Measurements from ENCODE around the gene LRRTM1. TPM values are rescaled to one million over a fixed set of nuclear protein-coding genes. Genes with fewer than 3 reads are reported as not detected.

Gene LRRTM1
- total RNA-seq, 1 experiment from 2014 or later: not detected

DNA sequence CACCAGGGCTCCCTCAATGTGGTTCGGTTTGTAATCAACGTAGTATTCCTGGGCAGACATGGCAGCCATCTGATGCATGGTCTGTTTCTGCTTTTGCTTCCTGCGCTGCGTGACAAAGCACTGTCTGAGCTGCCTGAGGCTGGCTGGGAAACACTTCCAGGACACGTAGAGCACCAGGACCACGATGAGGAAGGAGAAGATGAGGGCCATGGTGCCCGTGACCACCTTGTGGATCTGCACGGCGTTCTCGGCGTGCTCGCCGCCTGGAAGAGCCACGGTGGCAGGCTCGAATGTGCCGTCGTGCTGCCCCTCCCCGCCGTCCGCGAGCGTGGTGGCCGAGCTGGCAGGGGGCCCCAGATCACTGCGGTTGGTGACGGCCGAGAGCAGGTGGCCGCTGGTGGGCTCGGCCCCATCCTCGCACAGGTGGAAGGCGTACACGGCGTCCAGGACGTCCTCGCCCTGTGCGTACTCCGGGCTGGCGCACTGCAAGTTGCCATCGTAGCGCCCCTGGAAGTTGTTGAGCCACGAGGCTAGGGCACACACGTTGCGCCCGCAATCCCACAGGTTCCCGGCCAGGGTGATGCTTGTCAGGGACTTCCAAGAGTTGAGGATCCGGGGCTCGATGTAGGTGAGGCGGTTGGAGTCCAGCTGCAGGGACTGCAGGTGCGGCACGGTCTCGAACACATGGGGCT, 2.1 kb downstream of the LRRTM1 start:
- no peak for DNase-seq (ENCODE audit: low read depth)

DNA sequence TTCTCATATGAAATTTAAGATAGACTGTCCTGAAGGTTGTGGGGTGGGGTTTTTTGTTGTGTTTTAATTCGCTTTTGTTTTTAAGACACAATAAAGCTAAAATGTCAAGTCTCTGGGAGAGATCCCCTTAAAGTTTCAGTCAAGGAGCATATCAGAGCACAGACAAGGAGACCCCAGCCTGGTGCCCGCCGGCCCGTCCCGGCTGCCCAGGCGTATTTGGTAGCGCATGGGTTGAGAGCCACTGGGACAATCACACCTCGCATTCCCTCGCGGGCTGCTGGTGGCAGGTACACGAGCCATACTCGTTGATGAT, 2.6 kb downstream of the LRRTM1 start:
- DNase-seq (ENCODE audit: low read depth): no peak

GRCh38 chr2:80300954-80301353, 3.6 kb downstream of the LRRTM1 start:
- DNase-seq (ENCODE audit: low read depth): no peak

GRCh38 chr2:80300346-80300745, 4.2 kb downstream of the LRRTM1 start:
- DNase-seq (ENCODE audit: low read depth): no peak

- DNase-seq (ENCODE audit: low read depth): no peak
Observed at GRCh38 chr2:80299661-80300060, 4.9 kb downstream of the LRRTM1 start.

- no peak for DNase-seq (ENCODE audit: low read depth)
Observed at GRCh38 chr2:80298954-80299353, 5.6 kb downstream of the LRRTM1 start.

GRCh38 chr2:80293039-80293438, 11.5 kb downstream of the LRRTM1 start:
- DNase-seq (ENCODE audit: low read depth): no peak

GRCh38 chr2:80292474-80292873, 12.1 kb downstream of the LRRTM1 start:
- no peak for DNase-seq (ENCODE audit: low read depth)

GRCh38 chr2:80291656-80292055, 12.9 kb downstream of the LRRTM1 start:
- no peak for DNase-seq (ENCODE audit: low read depth)

GRCh38 chr2:80288576-80288975, 16.0 kb downstream of the LRRTM1 start:
- no peak for DNase-seq (ENCODE audit: low read depth)

DNA sequence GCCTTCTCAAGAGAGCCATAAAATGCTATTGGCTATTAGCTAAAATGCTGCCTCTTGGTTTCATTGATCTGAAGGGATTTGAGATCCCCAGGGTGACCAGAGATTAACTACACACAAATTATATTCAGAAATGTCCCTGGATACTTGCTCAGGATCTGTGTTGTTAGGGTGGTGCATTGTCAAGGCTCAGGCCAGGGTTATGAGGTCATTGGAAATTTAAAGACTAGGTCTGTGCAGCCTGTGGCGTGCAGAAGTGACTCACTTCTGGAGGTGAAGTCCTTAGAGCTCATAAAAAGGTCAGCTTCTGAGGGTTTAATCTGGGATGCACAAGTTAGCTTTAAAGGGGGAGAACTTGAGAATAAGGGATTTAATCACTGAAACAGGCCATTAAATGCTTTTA, 23.5 kb downstream of the LRRTM1 start:
- no peak for DNase-seq (ENCODE audit: low read depth)

GRCh38 chr2:80280598-80280997, 24.0 kb downstream of the LRRTM1 start:
- DNase-seq (ENCODE audit: low read depth): no peak

- no peak for DNase-seq (ENCODE audit: low read depth)
Observed at GRCh38 chr2:80269806-80270205, 34.7 kb downstream of the LRRTM1 start.

DNA sequence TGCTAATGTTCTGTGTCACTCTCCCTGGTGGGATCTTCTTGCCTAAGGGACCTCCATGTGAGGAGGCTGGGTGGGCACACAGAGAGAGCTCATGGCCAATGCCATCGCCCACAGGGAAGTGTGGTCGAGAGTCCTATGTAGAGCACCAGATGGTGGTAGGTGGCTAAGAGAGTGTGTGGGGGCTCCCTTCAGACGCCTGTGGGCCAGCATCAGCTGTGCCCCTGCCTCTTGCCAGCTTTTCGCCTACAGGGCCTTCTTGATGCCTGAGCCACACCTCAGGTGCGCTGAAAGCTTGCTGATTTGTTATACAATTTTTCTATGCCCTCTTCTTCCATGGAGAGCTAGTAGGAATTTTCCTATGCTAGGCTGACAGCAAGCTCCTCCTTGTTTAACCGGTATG, 38.3 kb downstream of the LRRTM1 start:
- DNase-seq (ENCODE audit: low read depth): no peak

- no peak for DNase-seq (ENCODE audit: low read depth)
Observed at GRCh38 chr2:80259292-80259691, 45.3 kb downstream of the LRRTM1 start.

DNA sequence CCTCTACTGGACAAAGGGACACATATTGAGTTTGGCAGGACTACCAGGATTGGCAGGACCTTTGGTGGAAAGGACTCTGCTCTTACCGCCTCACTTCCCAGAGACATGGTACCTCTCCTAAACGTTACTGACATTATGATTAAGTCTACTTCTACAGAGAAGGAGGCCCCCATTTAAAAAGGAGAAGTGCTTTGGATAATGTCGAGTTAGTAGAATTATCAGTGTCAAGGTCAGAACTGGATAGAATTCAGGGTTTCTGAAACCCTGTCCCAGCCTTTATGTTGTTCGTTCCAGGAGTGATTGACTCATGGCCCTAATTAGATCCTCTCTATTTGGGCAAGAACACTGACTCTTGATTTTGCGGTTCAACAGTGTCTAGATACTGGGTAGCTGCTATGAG, 45.8 kb downstream of the LRRTM1 start:
- DNase-seq (ENCODE audit: low read depth): no peak

DNA sequence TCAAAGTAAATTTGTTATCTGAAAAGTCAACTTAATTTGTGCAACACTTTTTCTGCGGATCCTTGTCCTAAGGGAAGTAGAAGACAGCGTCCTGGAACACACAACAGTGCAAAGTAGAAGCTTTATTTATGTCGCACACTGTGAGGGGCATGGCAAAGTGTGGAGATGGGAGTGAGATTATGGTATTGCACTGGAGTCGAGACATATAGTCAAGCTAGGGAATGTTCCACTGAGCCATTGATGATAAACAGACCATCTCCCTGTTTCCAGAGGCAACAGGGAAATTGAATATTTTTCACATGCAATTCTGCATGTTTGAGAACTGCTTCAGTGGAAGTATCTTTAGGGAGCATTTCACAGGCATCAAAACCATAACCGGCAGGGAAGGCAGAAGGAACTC, 46.2 kb downstream of the LRRTM1 start:
- no peak for DNase-seq (ENCODE audit: low read depth)

GRCh38 chr2:80257450-80257849, 47.1 kb downstream of the LRRTM1 start:
- DNase-seq (ENCODE audit: low read depth): no peak

- DNase-seq (ENCODE audit: low read depth): no peak
Observed at GRCh38 chr2:80256782-80257167, 47.8 kb downstream of the LRRTM1 start.

- no peak for DNase-seq (ENCODE audit: low read depth)
Observed at GRCh38 chr2:80255918-80256781, 48.4 kb downstream of the LRRTM1 start.

GRCh38 chr2:80252294-80252986, 52.1 kb downstream of the LRRTM1 start:
- DNase-seq (ENCODE audit: low read depth): no peak
